Activated CD4-positive, CD25-positive, alpha-beta regulatory T cell (primary cell): Measurements from ENCODE around the gene PLCD4.

Experiments used
- DNase-seq, 4 experiments: peaks; one replicate each; lab custom pipeline; 2025; lab: John Stamatoyannopoulos, UW

PLCD4 gene

GRCh38 chr2:218621007-218621406 lies 13.3 kb downstream of the PLCD4 start:
- no peak for DNase-seq

- DNase-seq = no peak
Observed at GRCh38 chr2:218622606-218623365, 15.1 kb downstream of the PLCD4 start.

- no peak for DNase-seq
Observed at GRCh38 chr2:218623366-218623705, 15.6 kb downstream of the PLCD4 start.

- no peak for DNase-seq
Observed at GRCh38 chr2:218626369-218626768, 18.7 kb downstream of the PLCD4 start.

GRCh38 chr2:218627939-218628338 lies 20.2 kb downstream of the PLCD4 start:
- no peak for DNase-seq

- no peak for DNase-seq
Observed at GRCh38 chr2:218631837-218632236, 24.1 kb downstream of the PLCD4 start.

- DNase-seq = no peak
Observed at GRCh38 chr2:218635719-218636118, 28.0 kb downstream of the PLCD4 start.

GRCh38 chr2:218638372-218638771 lies 30.7 kb downstream of the PLCD4 start:
- no peak for DNase-seq

GRCh38 chr2:218642121-218642656 lies 34.5 kb downstream of the PLCD4 start:
- no peak for DNase-seq

GRCh38 chr2:218642786-218643185 lies 35.1 kb downstream of the PLCD4 start:
- DNase-seq = no peak

- DNase-seq = no peak
Observed at GRCh38 chr2:218643751-218644310, 36.1 kb downstream of the PLCD4 start.

GRCh38 chr2:218644721-218645120 lies 37.0 kb downstream of the PLCD4 start:
- no peak for DNase-seq

- no peak for DNase-seq
Observed at GRCh38 chr2:218645126-218645525, 37.4 kb downstream of the PLCD4 start.

- DNase-seq = peak in 1 of 4 experiments; percentile 10
Observed at GRCh38 chr2:218648088-218648786, 40.5 kb downstream of the PLCD4 start.

GRCh38 chr2:218648787-218649100 lies 41.0 kb downstream of the PLCD4 start:
- DNase-seq = no peak

- no peak for DNase-seq
Observed at GRCh38 chr2:218655751-218656150, 48.1 kb downstream of the PLCD4 start.

- peak in 1 of 4 experiments; percentile 17 for DNase-seq
Observed at GRCh38 chr2:218658671-218659257, 51.1 kb downstream of the PLCD4 start.

GRCh38 chr2:218659258-218659987 lies 51.7 kb downstream of the PLCD4 start, which contains the start of the genes BCS1L and ZNF142:
Gene BCS1L (plus strand): TSS chr2:218659683. CDS start chr2:218660988, 1,305 bp downstream.
Gene ZNF142 (minus strand): TSS chr2:218659623. CDS start chr2:218656429, 3,194 bp downstream.
- DNase-seq = peak; percentile 83 to 91 (median 86)

- DNase-seq = no peak
Observed at GRCh38 chr2:218659988-218660358, 52.3 kb downstream of the PLCD4 start.

GRCh38 chr2:218662377-218662776 lies 54.7 kb downstream of the PLCD4 start:
- no peak for DNase-seq

- no peak for DNase-seq
Observed at GRCh38 chr2:218662827-218663226, 55.1 kb downstream of the PLCD4 start.

GRCh38 chr2:218663901-218664300 lies 56.2 kb downstream of the PLCD4 start:
- DNase-seq = no peak
